T-helper 17 cell (primary cell): ENCODE results near the gene GRID1. TPM values are rescaled to one million over a fixed set of nuclear protein-coding genes. Genes with fewer than 3 reads are reported as not detected.

Experiments
- ATAC-seq: fragments of 150-1000 bp; cut with Tn5 transposase; 2 replicates; pipeline ENCODE4 v1.10.0; 2021; ENCODE audit warnings: mild to moderate bottlenecking, moderate library complexity
- DNase-seq, 3 donors: peaks; one replicate each; pipeline versions ENCODE4 v3.0.0 to v3.0.0-alpha.2; 2020 to 2021
- H3K9me3 ChIP-seq: one replicate; pipeline ENCODE4 v1.7.0; 2013; ENCODE audit warnings: low read length, mild to moderate bottlenecking; ENCODE audit not compliant: control insufficient read depth, poor library complexity, severe bottlenecking
- H3K27ac Mint-ChIP-seq: one replicate; pipeline ENCODE4 v1.8.0; 2022; ENCODE audit warnings: mild to moderate bottlenecking, moderate library complexity, mixed read lengths
- H3K27me3 Mint-ChIP-seq: one replicate; pipeline ENCODE4 v1.8.0; 2022; ENCODE audit warnings: mixed read lengths
- H3K36me3 Mint-ChIP-seq: one replicate; pipeline ENCODE4 v1.8.0; 2022; ENCODE audit warnings: low read depth, mixed read lengths
- H3K4me1 Mint-ChIP-seq: one replicate; pipeline ENCODE4 v1.8.0; 2022; ENCODE audit warnings: mild to moderate bottlenecking, mixed read lengths
- H3K4me3 Mint-ChIP-seq: one replicate; pipeline ENCODE4 v1.8.0; 2022; ENCODE audit warnings: mild to moderate bottlenecking, moderate library complexity, mixed read lengths
- total RNA-seq, 4 donors: library from RNA in 2 of 4; stranded (reverse) in 2 of 4; gene quantifications; one replicate each; pipeline ENCODE4 v1.2.3 and lab custom pipeline; 2022 to 2026

The GRID1 gene
- total RNA-seq, 2 donors from 2014 or later, result not detected

DNA sequence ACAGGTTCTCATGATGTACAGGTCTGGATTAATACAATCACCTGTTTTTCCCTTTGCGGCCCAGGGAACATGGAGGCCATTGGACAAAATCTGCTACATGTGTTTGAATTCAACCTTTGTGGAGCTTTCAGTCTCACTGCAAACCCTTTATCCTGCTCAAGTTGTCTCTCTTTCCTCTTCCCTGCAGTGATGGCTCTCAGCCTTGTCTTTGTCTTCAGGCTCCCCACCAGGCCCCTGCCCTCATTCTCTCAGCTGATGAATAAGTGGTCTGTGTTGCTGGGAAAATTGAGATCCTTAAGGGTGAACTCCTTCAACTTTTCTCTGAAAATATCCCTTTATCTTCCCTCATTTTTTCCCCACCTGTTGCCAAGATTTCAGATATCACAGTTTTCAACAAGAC, 791.2 kb downstream of the GRID1 start:
- peaks cover 11% of the 10 kb centered on the region for H3K27me3 Mint-ChIP-seq
- ATAC-seq (no peak), DNase-seq (no peak)
- no peaks in the 10 kb centered on the region for H3K9me3 ChIP-seq
- peaks cover 2% of the 10 kb centered on the region for H3K36me3 Mint-ChIP-seq
- no peaks in the 10 kb centered on the region for H3K4me1 Mint-ChIP-seq
- no peak overlapping the region for H3K27ac Mint-ChIP-seq
- H3K4me3 Mint-ChIP-seq, result no peak overlapping the region

DNA sequence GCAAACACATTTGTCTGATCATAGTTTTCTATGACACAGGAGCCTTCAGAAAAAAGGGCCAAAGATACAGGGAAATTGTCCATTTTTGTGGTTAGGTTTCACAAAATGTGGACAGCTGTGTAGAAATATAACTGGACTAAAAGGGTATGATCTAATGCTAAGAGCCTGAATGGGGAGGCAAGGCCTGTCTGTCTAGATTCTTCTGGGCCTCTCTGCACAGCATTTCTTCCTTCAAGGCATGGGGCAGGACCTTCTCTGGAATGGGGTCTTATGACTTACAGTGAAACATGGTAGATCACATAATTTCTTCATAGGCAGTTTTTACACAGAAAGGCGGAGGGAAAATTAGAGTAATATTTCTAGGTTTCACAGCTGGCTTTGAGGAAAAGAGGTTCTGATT, 795.7 kb downstream of the GRID1 start:
- Mint-ChIP-seq H3K4me3 (no peak overlapping the region), H3K27me3 (peaks cover 9% of the 10 kb centered on the region), H3K27ac (no peak overlapping the region), H3K36me3 (no peaks in the 10 kb centered on the region), H3K4me1 (peaks cover 4% of the 10 kb centered on the region)
- no peak for DNase-seq
- H3K9me3 ChIP-seq, result no peaks in the 10 kb centered on the region
- ATAC-seq, result no peak

- peaks cover 8% of the 10 kb centered on the region for H3K27me3 Mint-ChIP-seq
- no peaks in the 10 kb centered on the region for H3K36me3 Mint-ChIP-seq
- H3K4me1 Mint-ChIP-seq, result peaks cover 4% of the 10 kb centered on the region
These were observed 801.2 kb downstream of the GRID1 start for GRCh38 chr10:85565381-85565780.

DNA sequence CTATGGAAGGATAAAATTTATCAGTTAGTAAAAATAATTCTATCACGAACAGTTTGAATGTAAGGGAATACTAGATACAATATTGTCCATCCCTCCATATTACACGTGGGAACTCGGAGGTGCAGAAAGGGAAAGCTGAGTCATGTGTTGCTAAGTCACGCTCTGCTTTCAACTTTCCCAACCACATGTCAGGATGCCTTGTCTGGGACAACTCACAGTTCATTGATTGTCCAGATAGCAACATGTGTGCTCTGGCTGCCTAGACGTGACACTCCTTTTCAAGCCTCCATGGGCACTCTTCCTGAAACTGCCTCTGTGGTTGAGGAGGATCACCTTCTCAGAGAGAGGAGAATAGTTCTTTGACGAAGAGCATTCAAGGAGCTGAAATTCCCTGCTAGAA, 808.1 kb downstream of the GRID1 start:
- Mint-ChIP-seq H3K36me3 (no peaks in the 10 kb centered on the region), H3K27me3 (peaks cover 8% of the 10 kb centered on the region), H3K27ac (no peak overlapping the region), H3K4me3 (no peak overlapping the region), H3K4me1 (no peaks in the 10 kb centered on the region)
- ATAC-seq, result no peak
- no peak for DNase-seq
- H3K9me3 ChIP-seq, result no peaks in the 10 kb centered on the region

More at GRCh38 chr10:85565381-85565780, 801.2 kb downstream of the GRID1 start:
- H3K9me3 ChIP-seq, result no peaks in the 10 kb centered on the region
- no peak for ATAC-seq
- Mint-ChIP-seq H3K27ac (no peak overlapping the region), H3K4me3 (no peak overlapping the region)
- DNase-seq, result no peak

DNA sequence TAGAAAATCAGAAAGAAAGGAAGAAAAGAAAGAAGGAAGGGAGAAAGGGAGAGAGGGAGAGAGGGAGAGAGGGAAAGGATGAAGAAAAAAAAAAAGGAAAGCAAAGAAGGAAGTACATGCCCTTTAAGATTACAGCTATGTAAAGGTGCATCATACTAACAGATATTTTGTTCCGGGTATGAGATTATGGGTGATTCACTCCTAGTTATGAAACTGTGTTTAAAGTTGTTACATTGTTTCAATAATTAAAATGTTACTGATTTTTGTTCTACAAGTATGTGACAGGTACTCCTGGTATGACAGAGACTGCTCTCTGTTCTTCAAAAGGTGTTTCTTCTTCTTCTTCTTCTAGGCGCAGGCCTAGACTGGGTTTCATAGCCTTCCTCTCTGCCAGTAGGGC, 808.9 kb downstream of the GRID1 start:
- ATAC-seq (no peak), DNase-seq (no peak)
- H3K4me3 Mint-ChIP-seq, result no peak overlapping the region
- peaks cover 6% of the 10 kb centered on the region for H3K27me3 Mint-ChIP-seq
- no peaks in the 10 kb centered on the region for H3K9me3 ChIP-seq
- H3K27ac Mint-ChIP-seq, result no peak overlapping the region
- H3K36me3 Mint-ChIP-seq, result no peaks in the 10 kb centered on the region
- H3K4me1 Mint-ChIP-seq, result no peaks in the 10 kb centered on the region

GRCh38 chr10:85557077-85557476, 809.5 kb downstream of the GRID1 start:
- Mint-ChIP-seq H3K36me3 (no peaks in the 10 kb centered on the region), H3K27me3 (no peaks in the 10 kb centered on the region), H3K4me1 (no peaks in the 10 kb centered on the region), H3K27ac (no peak overlapping the region), H3K4me3 (no peak overlapping the region)
- no peak for ATAC-seq
- no peak for DNase-seq
- no peaks in the 10 kb centered on the region for H3K9me3 ChIP-seq

Other genes starting within 250 kb of the GRID1 start
- 10 to 100 TPM; 42.9 to 43.0 TPM for gene WAPL, start 155.0 kb upstream of the GRID1 start, total RNA-seq